Measurements from ENCODE around the gene SV2A.
"Not testable (repeated sequence)": the region's sequence is repeated elsewhere in the genome, so short reads cannot be mapped to it uniquely, and the experiment has no call there.

The SV2A gene

DNA sequence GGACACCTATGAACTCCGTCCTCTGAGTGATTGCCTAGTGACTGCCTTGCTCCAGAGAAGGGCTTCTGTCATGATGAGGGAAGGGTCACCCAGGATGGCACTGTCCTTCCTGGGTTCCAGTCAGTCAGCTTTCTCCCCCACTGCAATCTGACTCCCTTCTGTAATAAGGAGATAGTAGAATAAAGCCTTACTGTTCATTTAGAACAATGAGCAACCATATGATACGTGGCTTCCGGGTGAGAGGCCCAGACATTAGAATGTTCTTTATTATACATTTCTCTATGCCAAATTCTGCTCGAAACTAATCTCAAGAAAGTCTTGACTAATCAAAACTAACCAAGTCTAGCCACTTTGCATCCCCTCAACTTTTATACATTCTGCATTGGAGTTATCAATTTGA lies 27.6 kb upstream of the SV2A start:
- Histone ChIP-seq H3K27ac (ENCODE audit: low read depth in 2 of 2, low read length in 2 of 2) (no peak overlapping the region), H3K27me3 (ENCODE audit: control insufficient read depth in 2 of 2, insufficient read depth in 2 of 2, low read length in 2 of 2) (no peaks in the 10 kb centered on the region), H3K4me1 (ENCODE audit: control insufficient read depth in 2 of 2, insufficient read depth in 2 of 2, low read length in 2 of 2) (peaks cover 2 to 29% of the 10 kb centered on the region in 2 donors), H3K9ac (ENCODE audit: low read depth in 1 of 2, low read length in 2 of 2) (no peak overlapping the region), H3K36me3 (ENCODE audit: control insufficient read depth in 2 of 2, insufficient read depth in 2 of 2, low read length in 2 of 2) (peaks cover 32 to 37% of the 10 kb centered on the region in 2 donors), H3K4me3 (ENCODE audit: low read length in 2 of 2) (no peak overlapping the region), H3K9me3 (ENCODE audit: control insufficient read depth in 2 of 2, low read length in 2 of 2) (no peaks in the 10 kb centered on the region)

DNA sequence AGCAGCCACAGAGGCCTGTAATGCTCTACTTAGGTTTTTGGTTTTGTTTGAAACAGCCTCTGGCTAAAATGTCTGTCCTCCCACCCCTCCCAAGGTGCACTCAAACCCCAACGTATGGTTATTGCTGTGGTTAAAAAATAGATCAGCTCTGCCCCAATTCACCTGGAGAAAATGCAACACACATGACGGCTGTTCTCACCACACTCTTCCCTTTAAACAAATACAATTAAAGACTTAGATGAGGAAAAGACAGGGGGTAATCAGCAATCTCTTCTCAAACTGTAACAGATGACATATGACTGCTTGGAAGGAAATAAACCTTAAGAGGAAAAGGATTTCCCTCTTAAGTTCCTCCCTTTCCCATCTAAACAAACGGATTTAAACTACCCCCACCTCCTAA lies 25.2 kb upstream of the SV2A start:
- peaks cover 23 to 26% of the 10 kb centered on the region in 2 donors for H3K36me3 ChIP-seq (ENCODE audit: control insufficient read depth in 2 of 2, insufficient read depth in 2 of 2, low read length in 2 of 2)
- H3K27me3 ChIP-seq (ENCODE audit: control insufficient read depth in 2 of 2, insufficient read depth in 2 of 2, low read length in 2 of 2) = no peaks in the 10 kb centered on the region
- H3K27ac ChIP-seq (ENCODE audit: low read depth in 2 of 2, low read length in 2 of 2) = peak overlapping the region; percentile 53 to 60
- H3K4me3 ChIP-seq (ENCODE audit: low read length in 2 of 2) = no peak overlapping the region
- H3K4me1 ChIP-seq (ENCODE audit: control insufficient read depth in 2 of 2, insufficient read depth in 2 of 2, low read length in 2 of 2) = peaks cover 14 to 47% of the 10 kb centered on the region in 2 donors
- no peak overlapping the region for H3K9ac ChIP-seq (ENCODE audit: low read depth in 1 of 2, low read length in 2 of 2)
- H3K9me3 ChIP-seq (ENCODE audit: control insufficient read depth in 2 of 2, low read length in 2 of 2) = no peaks in the 10 kb centered on the region

GRCh38 chr1:149942207-149942606 lies 24.6 kb upstream of the SV2A start:
- Histone ChIP-seq H3K4me3 (ENCODE audit: low read length in 2 of 2) (no peak overlapping the region), H3K4me1 (ENCODE audit: control insufficient read depth in 2 of 2, insufficient read depth in 2 of 2, low read length in 2 of 2) (peaks cover 19 to 54% of the 10 kb centered on the region in 2 donors), H3K36me3 (ENCODE audit: control insufficient read depth in 2 of 2, insufficient read depth in 2 of 2, low read length in 2 of 2) (peaks cover 19 to 21% of the 10 kb centered on the region in 2 donors), H3K9ac (ENCODE audit: low read depth in 1 of 2, low read length in 2 of 2) (no peak overlapping the region), H3K27ac (ENCODE audit: low read depth in 2 of 2, low read length in 2 of 2) (peak overlapping the region; percentile 6 to 50), H3K27me3 (ENCODE audit: control insufficient read depth in 2 of 2, insufficient read depth in 2 of 2, low read length in 2 of 2) (no peaks in the 10 kb centered on the region), H3K9me3 (ENCODE audit: control insufficient read depth in 2 of 2, low read length in 2 of 2) (no peaks in the 10 kb centered on the region)

GRCh38 chr1:149940427-149940826 lies 22.8 kb upstream of the SV2A start:
- Histone ChIP-seq H3K4me3 (ENCODE audit: low read length in 2 of 2) (no peak overlapping the region), H3K36me3 (ENCODE audit: control insufficient read depth in 2 of 2, insufficient read depth in 2 of 2, low read length in 2 of 2) (peaks cover 14 to 15% of the 10 kb centered on the region in 2 donors), H3K4me1 (ENCODE audit: control insufficient read depth in 2 of 2, insufficient read depth in 2 of 2, low read length in 2 of 2) (peaks cover 22 to 59% of the 10 kb centered on the region in 2 donors), H3K9ac (ENCODE audit: low read depth in 1 of 2, low read length in 2 of 2) (no peak overlapping the region), H3K27ac (ENCODE audit: low read depth in 2 of 2, low read length in 2 of 2) (peak overlapping the region in 1 of 2 donors; percentile 90), H3K9me3 (ENCODE audit: control insufficient read depth in 2 of 2, low read length in 2 of 2) (no peaks in the 10 kb centered on the region), H3K27me3 (ENCODE audit: control insufficient read depth in 2 of 2, insufficient read depth in 2 of 2, low read length in 2 of 2) (no peaks in the 10 kb centered on the region)

GRCh38 chr1:149938668-149939003 lies 21.0 kb upstream of the SV2A start:
- H3K9me3 ChIP-seq (ENCODE audit: control insufficient read depth in 2 of 2, low read length in 2 of 2); H3K27me3 ChIP-seq (ENCODE audit: control insufficient read depth in 2 of 2, insufficient read depth in 2 of 2, low read length in 2 of 2); H3K36me3 ChIP-seq (ENCODE audit: control insufficient read depth in 2 of 2, insufficient read depth in 2 of 2, low read length in 2 of 2): not testable (repeated sequence)
- H3K4me3 ChIP-seq (ENCODE audit: low read length in 2 of 2) = peak overlapping the region; percentile 53 to 61
- peaks cover 34 to 74% of the 10 kb centered on the region in 2 donors for H3K4me1 ChIP-seq (ENCODE audit: control insufficient read depth in 2 of 2, insufficient read depth in 2 of 2, low read length in 2 of 2)
- H3K27ac ChIP-seq (ENCODE audit: low read depth in 2 of 2, low read length in 2 of 2) = peak overlapping the region; percentile 91 to 92
- peak overlapping the region; percentile 49 to 67 for H3K9ac ChIP-seq (ENCODE audit: low read depth in 1 of 2, low read length in 2 of 2)

GRCh38 chr1:149937759-149938158 lies 20.1 kb upstream of the SV2A start:
- H3K4me3 ChIP-seq (ENCODE audit: low read length in 2 of 2) = peak overlapping the region; percentile 88 to 90
- H3K27me3 ChIP-seq (ENCODE audit: control insufficient read depth in 2 of 2, insufficient read depth in 2 of 2, low read length in 2 of 2) = no peaks in the 10 kb centered on the region
- H3K4me1 ChIP-seq (ENCODE audit: control insufficient read depth in 2 of 2, insufficient read depth in 2 of 2, low read length in 2 of 2) = peaks cover 34 to 71% of the 10 kb centered on the region in 2 donors
- H3K9ac ChIP-seq (ENCODE audit: low read depth in 1 of 2, low read length in 2 of 2) = peak overlapping the region; percentile 17 to 66
- H3K36me3 ChIP-seq (ENCODE audit: control insufficient read depth in 2 of 2, insufficient read depth in 2 of 2, low read length in 2 of 2) = peaks cover 10 to 15% of the 10 kb centered on the region in 2 donors
- H3K27ac ChIP-seq (ENCODE audit: low read depth in 2 of 2, low read length in 2 of 2) = peak overlapping the region; percentile 91 to 92
- H3K9me3 ChIP-seq (ENCODE audit: control insufficient read depth in 2 of 2, low read length in 2 of 2) = no peaks in the 10 kb centered on the region

- peaks cover 34 to 69% of the 10 kb centered on the region in 2 donors for H3K4me1 ChIP-seq (ENCODE audit: control insufficient read depth in 2 of 2, insufficient read depth in 2 of 2, low read length in 2 of 2)
- peak overlapping the region; percentile 84 for H3K9ac ChIP-seq (ENCODE audit: low read depth in 1 of 2, low read length in 2 of 2)
- peaks cover 10 to 16% of the 10 kb centered on the region in 2 donors for H3K36me3 ChIP-seq (ENCODE audit: control insufficient read depth in 2 of 2, insufficient read depth in 2 of 2, low read length in 2 of 2)
- peak overlapping the region; percentile 91 to 92 for H3K27ac ChIP-seq (ENCODE audit: low read depth in 2 of 2, low read length in 2 of 2)
- no peaks in the 10 kb centered on the region for H3K9me3 ChIP-seq (ENCODE audit: control insufficient read depth in 2 of 2, low read length in 2 of 2)
- no peaks in the 10 kb centered on the region for H3K27me3 ChIP-seq (ENCODE audit: control insufficient read depth in 2 of 2, insufficient read depth in 2 of 2, low read length in 2 of 2)
- peak overlapping the region; percentile 88 to 90 for H3K4me3 ChIP-seq (ENCODE audit: low read length in 2 of 2)
Observed at GRCh38 chr1:149936992-149937705, 19.5 kb upstream of the SV2A start.

- Histone ChIP-seq H3K4me3 (ENCODE audit: low read length in 2 of 2) (peak within 1 kb of the TSS; percentile 88 to 90), H3K9ac (ENCODE audit: low read depth in 1 of 2, low read length in 2 of 2) (peak within 1 kb of the TSS; percentile 84 to 94), H3K4me1 (ENCODE audit: control insufficient read depth in 2 of 2, insufficient read depth in 2 of 2, low read length in 2 of 2) (peaks cover 38 to 71% of the 10 kb centered on the region in 2 donors), H3K27me3 (ENCODE audit: control insufficient read depth in 2 of 2, insufficient read depth in 2 of 2, low read length in 2 of 2) (no peaks in the 10 kb centered on the region), H3K36me3 (ENCODE audit: control insufficient read depth in 2 of 2, insufficient read depth in 2 of 2, low read length in 2 of 2) (peaks cover 13 to 24% of the 10 kb centered on the region in 2 donors), H3K9me3 (ENCODE audit: control insufficient read depth in 2 of 2, low read length in 2 of 2) (no peaks in the 10 kb centered on the region), H3K27ac (ENCODE audit: low read depth in 2 of 2, low read length in 2 of 2) (peak within 1 kb of the TSS; percentile 91 to 92)
Observed at GRCh38 chr1:149936170-149936991, 18.7 kb upstream of the SV2A start, which contains the start of gene MTMR11. MTMR11 (minus strand) TSS chr1:149936879; CDS start chr1:149936647, 232 bp downstream.

- Histone ChIP-seq H3K27me3 (ENCODE audit: control insufficient read depth in 2 of 2, insufficient read depth in 2 of 2, low read length in 2 of 2) (no peaks in the 10 kb centered on the region), H3K4me1 (ENCODE audit: control insufficient read depth in 2 of 2, insufficient read depth in 2 of 2, low read length in 2 of 2) (peaks cover 44 to 73% of the 10 kb centered on the region in 2 donors), H3K36me3 (ENCODE audit: control insufficient read depth in 2 of 2, insufficient read depth in 2 of 2, low read length in 2 of 2) (peaks cover 32 to 43% of the 10 kb centered on the region in 2 donors), H3K9me3 (ENCODE audit: control insufficient read depth in 2 of 2, low read length in 2 of 2) (no peaks in the 10 kb centered on the region), H3K9ac (ENCODE audit: low read depth in 1 of 2, low read length in 2 of 2) (peak overlapping the region; percentile 22 to 52), H3K27ac (ENCODE audit: low read depth in 2 of 2, low read length in 2 of 2) (peak overlapping the region; percentile 6 to 20), H3K4me3 (ENCODE audit: low read length in 2 of 2) (peak overlapping the region; percentile 88 to 90)
Observed at GRCh38 chr1:149934356-149934755, 16.7 kb upstream of the SV2A start.

DNA sequence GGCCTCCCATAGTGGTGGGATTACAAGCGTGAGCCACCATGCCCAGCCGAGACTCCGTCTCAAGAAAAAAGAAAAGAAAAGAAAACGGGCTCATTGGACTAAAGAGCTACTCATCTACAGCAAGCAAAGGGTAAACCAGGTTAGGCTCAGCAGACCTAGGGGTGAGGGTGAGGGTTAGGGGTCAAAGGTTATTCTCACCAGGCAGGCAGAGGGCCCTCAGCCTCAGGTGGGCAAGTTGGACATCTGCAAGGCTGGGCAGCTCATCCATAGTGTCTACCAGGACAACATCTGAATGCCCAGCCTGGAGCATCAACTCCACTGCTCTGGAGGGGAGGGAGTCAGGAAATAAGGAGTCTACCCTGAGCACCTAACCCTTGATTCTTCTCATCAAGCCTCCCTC lies 15.6 kb upstream of the SV2A start:
- Histone ChIP-seq H3K4me1 (ENCODE audit: control insufficient read depth in 2 of 2, insufficient read depth in 2 of 2, low read length in 2 of 2) (peaks cover 47 to 71% of the 10 kb centered on the region in 2 donors), H3K27ac (ENCODE audit: low read depth in 2 of 2, low read length in 2 of 2) (peak overlapping the region; percentile 66 to 77), H3K4me3 (ENCODE audit: low read length in 2 of 2) (peak overlapping the region; percentile 35 to 45), H3K9me3 (ENCODE audit: control insufficient read depth in 2 of 2, low read length in 2 of 2) (no peaks in the 10 kb centered on the region), H3K27me3 (ENCODE audit: control insufficient read depth in 2 of 2, insufficient read depth in 2 of 2, low read length in 2 of 2) (no peaks in the 10 kb centered on the region), H3K9ac (ENCODE audit: low read depth in 1 of 2, low read length in 2 of 2) (peak overlapping the region in 1 of 2 donors; percentile 13), H3K36me3 (ENCODE audit: control insufficient read depth in 2 of 2, insufficient read depth in 2 of 2, low read length in 2 of 2) (peaks cover 34 to 46% of the 10 kb centered on the region in 2 donors)

Measured in mucosa of rectum (tissue), 2 donors.